Endothelial cell of umbilical vein (primary cell): ENCODE results near the gene TM7SF2. TPM values are rescaled to one million over a fixed set of nuclear protein-coding genes. Genes with fewer than 3 reads are reported as not detected.

Source experiments
- BruUV-seq: library from RNA; stranded (reverse); fragments of 400-500 nt; replicated peaks from 2 replicates; lab custom pipeline; 2021; lab: Mats Ljungman, UMichigan
- CTCF ChIA-PET: fragments of 300-600, 350-600 bp; sonication (Branson Sonifier 250); formaldehyde crosslinking; loops from one replicate; lab custom pipeline; 2021; ENCODE audit warnings: antibody characterized with exemption, inconsistent platforms; lab: Charles Lee
- POLR2A ChIA-PET: fragments of 300-600, 350-600 bp; sonication (Branson Sonifier 250); formaldehyde crosslinking; loops from one replicate; lab custom pipeline; 2021; ENCODE audit warnings: antibody characterized with exemption, inconsistent platforms; lab: Charles Lee
- DNase-seq: peaks from one replicate; pipeline ENCODE4 v3.0.0-alpha.2; 2011; ENCODE audit warnings: low read depth, low spot score
- FAIRE-seq: peaks from 2 replicates; lab custom pipeline; 2011; peaks lifted over from hg19 to GRCh38; lab: Jason Lieb, UNC
- H2AFZ ChIP-seq: 2 replicates; pipeline ENCODE4 v1.6.0; 2012; ENCODE audit warnings: low read depth, low read length, control low read depth, inconsistent platforms
- H3K27ac ChIP-seq: 2 replicates; pipeline ENCODE4 v1.5.1; 2011; ENCODE audit warnings: low read depth, mild to moderate bottlenecking, control low read depth, low read length, moderate library complexity; ENCODE audit not compliant: insufficient read depth
- H3K27me3 ChIP-seq, 2 experiments: 2 replicates each; pipeline versions ENCODE4 v1.6.0 to v1.6.1; 2011; ENCODE audit warnings: low read length in 2 of 2, mixed read lengths in 1 of 2; ENCODE audit not compliant: control insufficient read depth in 2 of 2, insufficient read depth in 2 of 2
- H3K36me3 ChIP-seq, 2 experiments: 2 replicates in 1 of 2; 3 replicates in 1 of 2; pipeline ENCODE4 v1.5.1; 2011; ENCODE audit warnings: low read length in 2 of 2, mild to moderate bottlenecking in 1 of 2, moderate library complexity in 1 of 2; ENCODE audit not compliant: control insufficient read depth in 2 of 2, insufficient read depth in 2 of 2; ENCODE audit errors: extremely low read depth in 1 of 2
- H3K4me1 ChIP-seq: 3 replicates; pipeline ENCODE4 v1.5.1; 2011; ENCODE audit warnings: mild to moderate bottlenecking, low read length; ENCODE audit not compliant: control insufficient read depth, insufficient read depth; ENCODE audit errors: extremely low read depth
- H3K4me2 ChIP-seq: 2 replicates; pipeline ENCODE4 v1.6.1; 2011; ENCODE audit warnings: low read length, control low read depth, mixed read lengths; ENCODE audit not compliant: insufficient read depth
- H3K4me3 ChIP-seq, 3 experiments: fragments of 200-600 bp in 1 of 3; sonication (generic), shearing (Covaris generic) in 1 of 3; replicated peaks in 1 of 3; 2 replicates each; pipeline ENCODE4 v1.5.1; 2011 to 2016; ENCODE audit warnings: control low read depth in 3 of 3, low read length in 3 of 3, mild to moderate bottlenecking in 2 of 3, inconsistent platforms in 1 of 3, low read depth in 1 of 3, moderate library complexity in 1 of 3; ENCODE audit not compliant: insufficient read depth in 1 of 3
- H3K79me2 ChIP-seq: 2 replicates; pipeline ENCODE4 v1.6.0; 2012; ENCODE audit warnings: low read length, inconsistent platforms; ENCODE audit not compliant: control insufficient read depth, insufficient read depth
- H3K9ac ChIP-seq: replicated peaks from 2 replicates; pipeline ENCODE3; 2011; ENCODE audit warnings: low read length, control low read depth; ENCODE audit not compliant: insufficient read depth; ENCODE audit errors: extremely low read depth
- H3K9me1 ChIP-seq: replicated peaks from 3 replicates; pipeline ENCODE4 v1.6.0; 2011; ENCODE audit warnings: mild to moderate bottlenecking, low read length; ENCODE audit not compliant: control insufficient read depth, insufficient read depth; ENCODE audit errors: extremely low read depth
- H3K9me3 ChIP-seq: replicated peaks from 2 replicates; pipeline ENCODE4 v1.5.1; 2012; ENCODE audit warnings: low read length, inconsistent platforms; ENCODE audit not compliant: control insufficient read depth, insufficient read depth
- H4K20me1 ChIP-seq: replicated peaks from 2 replicates; pipeline ENCODE3; 2011; ENCODE audit warnings: mild to moderate bottlenecking, low read length; ENCODE audit not compliant: control insufficient read depth, insufficient read depth; ENCODE audit errors: extremely low read depth
- CTCF ChIP-seq, 2 donors: IDR thresholded peaks; 1 replicate in 1 of 2; 2 replicates in 1 of 2; pipeline ENCODE4 v1.5.1; 2011; ENCODE audit warnings: low read length in 2 of 2, mild to moderate bottlenecking in 2 of 2, moderate library complexity in 2 of 2, control low read depth in 1 of 2, inconsistent platforms in 1 of 2, low read depth in 1 of 2; ENCODE audit not compliant: insufficient read depth in 1 of 2; ENCODE audit errors: extremely low read depth in 1 of 2
- EZH2 ChIP-seq: IDR thresholded peaks from 2 replicates; pipeline ENCODE4 v1.6.1; 2012; ENCODE audit warnings: borderline replicate concordance, low read depth, mild to moderate bottlenecking, moderate library complexity, low read length, inconsistent platforms; ENCODE audit not compliant: severe bottlenecking
- FOS ChIP-seq: IDR thresholded peaks from 2 replicates; pipeline ENCODE4 v1.6.1; 2011; ENCODE audit warnings: mild to moderate bottlenecking, low read length, moderate library complexity, borderline replicate concordance; ENCODE audit not compliant: insufficient read depth
- GATA2 ChIP-seq: IDR thresholded peaks from 2 replicates; pipeline ENCODE4 v1.7.0; 2011; ENCODE audit warnings: low read depth, mild to moderate bottlenecking, moderate library complexity, mixed read lengths, low read length; ENCODE audit not compliant: insufficient read length, insufficient read depth
- JUN ChIP-seq: IDR thresholded peaks from 2 replicates; pipeline ENCODE4 v1.6.1; 2011; ENCODE audit warnings: borderline replicate concordance, low read depth; ENCODE audit not compliant: insufficient read length, insufficient read depth
- MAX ChIP-seq: IDR thresholded peaks from 2 replicates; pipeline ENCODE4 v1.6.1; 2011; ENCODE audit not compliant: insufficient read depth, insufficient read length
- MYC ChIP-seq: IDR thresholded peaks from one replicate; pipeline ENCODE4 v1.6.1; 2011; ENCODE audit warnings: mild to moderate bottlenecking, low read depth, low read length
- POLR2A ChIP-seq: IDR thresholded peaks from 2 replicates; pipeline ENCODE4 v1.6.1; 2012; ENCODE audit warnings: low read depth, mild to moderate bottlenecking, control low read depth, low read length
- POLR2AphosphoS5 ChIP-seq: IDR thresholded peaks from 2 replicates; pipeline ENCODE4 v1.6.1; 2012; ENCODE audit warnings: low read depth, mild to moderate bottlenecking, control low read depth, low read length, moderate library complexity; ENCODE audit not compliant: insufficient read depth
- dilution Hi-C: fragments of 300-500 bp; cut with MboI; formaldehyde crosslinking; loops from one replicate; pipeline ENCODE4 v1.15.0; 2019; ENCODE audit warnings: low sequenced_read_pairs; ENCODE audit not compliant: extremely low pct_ligation_motif_present
- intact Hi-C: fragments of 100-400 bp; cut with micrococcal nuclease; formaldehyde crosslinking; loops from one replicate; pipeline ENCODE4 v1.10.0; 2022
- polyA plus RNA-seq, 4 experiments: library from polyadenylated mRNA; depleted of rRNA in 3 of 4; stranded (reverse) in 3 of 4; unstranded in 1 of 4; fragments of >200 nt; gene quantifications; 2 replicates each; pipeline versions ENCODE4 v1.2.1 to v1.2.3, GENCODE V29; 2011 to 2012; ENCODE audit warnings: missing spikeins in 1 of 4
- total RNA-seq: library from RNA; stranded (reverse); gene quantifications from 2 replicates; pipeline ENCODE4 v1.2.3, GENCODE V29; 2021

TM7SF2 gene
- total and polyA plus RNA-seq, 2 donors (not counting 3 experiments of a cell fraction or from before 2014, with no cell fraction given): 11.6 to 47.1 TPM

- no TSS peak for BruUV-seq
- peak; percentile 87 for DNase-seq
- peak within 1 kb of the TSS; percentile 89 for H3K27ac ChIP-seq
- H3K4me3 ChIP-seq: peak within 1 kb of the TSS; percentile 51 to 62 (median 52)
- ChIA-PET POLR2A (interaction anchor here (0.8 to 1.4 kb wide), 4 partner anchors 8 to 47 kb away, joined by 3 to 7 read pairs (median 4); partner anchors contain the start of genes CAPN1, FAU, MRPL49 and ZNHIT2), CTCF (interaction anchor here (0.6 to 4.0 kb wide), 12 partner anchors 11 to 1300 kb away, joined by 3 to 27 read pairs (median 4); partner anchors contain the start of genes CAPN1, FAU, MRPL49 and TM7SF2)
- H3K4me2 ChIP-seq: peak within 1 kb of the TSS; percentile 62
- no peak for FAIRE-seq
- no peaks in the 10 kb centered on the region for H3K9me1 ChIP-seq
- H2AFZ ChIP-seq: peak within 1 kb of the TSS; percentile 80
- peak; percentile 92 for TF ChIP-seq POLR2AphosphoS5
- TF ChIP-seq EZH2: no peak
- TF ChIP-seq FOS: no peak
- peak; percentile 68 for TF ChIP-seq MYC
- no peak for TF ChIP-seq MAX
- no peak for TF ChIP-seq CTCF (IDR thresholded peaks at IDR 0.05; ENCODE audit: extremely low read depth in 1 of 2, insufficient read depth in 1 of 2, low read depth in 1 of 2, low read length in 2 of 2)
- no peak for TF ChIP-seq JUN
- no peak for TF ChIP-seq GATA2
- peak; percentile 87 for TF ChIP-seq POLR2A
- no peaks in the 10 kb centered on the region for H3K27me3 ChIP-seq
- dilution Hi-C loops: no loop called here
- H3K79me2 ChIP-seq: peaks cover 14% of the 10 kb centered on the region
- H3K36me3 ChIP-seq: peaks cover 0 to 27% of the 10 kb centered on the region in 2 experiments
- no peaks in the 10 kb centered on the region for H3K9me3 ChIP-seq
- intact Hi-C loops: loop anchor here (1.0 kb wide), 2 partner anchors 35 to 47 kb away; partner anchors contain the start of gene CAPN1
- H3K4me1 ChIP-seq: peaks cover 12% of the 10 kb centered on the region
- H4K20me1 ChIP-seq: no peaks in the 10 kb centered on the region
- H3K9ac ChIP-seq: peak within 1 kb of the TSS; percentile 92
Measured at GRCh38 chr11:65134240-65134951, 22.7 kb downstream of the TM7SF2 start, which contains the start of gene SYVN1. TSS of gene SYVN1 (minus strand) at chr11:65134519. CDS start at chr11:65133601, 918 bp downstream.
